ENCODE data around the gene POLR1F.

POLR1F gene

GRCh38 chr7:19675816-19676215 is 33.0 kb downstream of the POLR1F start:
- no peak for DNase-seq (ENCODE audit: low spot score)

GRCh38 chr7:19674266-19674960 is 34.4 kb downstream of the POLR1F start:
- DNase-seq (ENCODE audit: low spot score): no peak

- no peak for DNase-seq (ENCODE audit: low spot score)
Observed at GRCh38 chr7:19670806-19671205, 38.0 kb downstream of the POLR1F start.

GRCh38 chr7:19665399-19666008 is 43.3 kb downstream of the POLR1F start:
- peak; percentile 69 for DNase-seq (ENCODE audit: low spot score)

GRCh38 chr7:19663816-19664462 is 44.9 kb downstream of the POLR1F start:
- DNase-seq (ENCODE audit: low spot score): no peak

- DNase-seq (ENCODE audit: low spot score): no peak
Observed at GRCh38 chr7:19648791-19649190, 60.0 kb downstream of the POLR1F start.
